ENCODE results near the gene SELPLG.
"Not testable (repeated sequence)": the region's sequence is repeated elsewhere in the genome, so short reads cannot be mapped to it uniquely, and the experiment has no call there.

Gene SELPLG

DNA sequence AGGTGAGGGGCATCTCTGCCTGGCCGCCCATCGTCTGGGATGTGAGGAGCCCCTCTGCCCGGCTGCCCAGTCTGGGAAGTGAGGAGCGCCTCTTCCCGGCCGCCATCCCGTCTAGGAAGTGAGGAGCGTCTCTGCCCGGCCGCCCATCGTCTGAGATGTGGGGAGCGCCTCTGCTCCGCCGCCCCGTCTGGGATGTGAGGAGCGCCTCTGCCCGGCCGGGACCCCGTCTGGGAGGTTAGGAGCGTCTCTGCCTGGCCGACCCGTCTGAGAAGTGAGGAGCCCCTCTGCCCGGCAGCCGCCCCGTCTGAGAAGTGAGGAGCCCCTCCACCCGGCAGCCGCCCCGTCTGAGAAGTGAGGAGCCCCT is 22.1 kb upstream of the SELPLG start:
- DNase-seq = not testable (repeated sequence)

DNA sequence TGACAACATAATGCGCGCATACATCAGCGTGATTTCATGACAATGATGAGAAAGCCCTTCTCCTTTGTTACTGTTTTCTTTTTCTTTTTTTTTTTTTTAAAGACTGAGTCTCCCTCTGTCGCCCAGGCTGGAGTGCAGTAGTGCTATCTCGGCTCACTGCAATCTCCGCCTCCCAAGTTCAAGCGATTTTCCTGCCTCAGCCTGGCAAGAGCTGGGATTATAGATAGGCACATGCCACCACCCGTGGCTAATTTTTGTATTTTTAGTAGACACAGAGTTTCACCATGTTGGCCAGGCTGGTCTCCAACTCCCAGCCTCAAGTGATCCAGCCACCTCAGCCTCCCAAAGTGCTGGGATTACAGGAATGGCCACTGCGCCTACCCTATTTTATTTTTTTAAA is 20.9 kb upstream of the SELPLG start:
- not testable (repeated sequence) for DNase-seq

- DNase-seq = no peak
Observed at GRCh38 chr12:108653922-108654321, 20.2 kb upstream of the SELPLG start.

DNA sequence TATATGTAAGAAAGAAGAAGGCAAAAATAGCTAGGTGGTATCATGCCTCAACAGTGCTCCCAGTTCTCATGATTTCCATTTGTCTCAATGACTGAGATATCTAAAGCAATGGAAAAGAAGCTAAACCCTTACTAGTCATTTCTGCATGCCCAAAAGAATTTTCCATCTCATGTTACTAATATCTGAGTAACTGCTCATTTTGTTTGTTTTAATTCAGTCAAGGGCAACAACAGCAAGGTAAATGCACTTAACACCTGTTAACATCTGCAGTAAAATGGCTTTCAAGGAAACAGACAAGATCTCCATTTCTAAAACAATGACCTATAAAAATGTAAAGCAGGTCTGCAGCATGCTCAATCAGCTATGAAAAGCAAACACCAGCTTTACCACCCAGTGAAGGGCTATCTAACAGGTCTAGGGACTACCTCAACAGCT is 19.4 kb upstream of the SELPLG start:
- no peak for DNase-seq

DNA sequence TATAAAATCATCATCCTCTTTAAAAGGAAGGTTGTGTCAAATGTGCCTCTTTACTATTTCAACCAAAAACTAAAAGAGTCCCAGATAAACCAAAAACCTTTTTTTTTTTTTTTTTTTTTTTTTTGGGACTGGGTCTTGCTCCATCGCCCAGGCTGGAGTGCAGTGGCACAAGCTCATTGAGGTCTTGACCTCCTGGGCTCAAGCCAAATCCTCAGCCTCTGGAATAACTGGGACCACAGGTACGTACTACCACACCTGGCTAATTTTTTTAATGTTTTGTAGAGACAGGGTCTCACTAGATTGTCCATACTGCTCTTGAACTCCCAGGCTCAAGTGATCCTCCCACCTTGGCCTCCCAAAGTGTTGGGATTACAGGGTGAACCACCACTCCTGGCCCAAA is 16.4 kb upstream of the SELPLG start:
- DNase-seq = no peak

- DNase-seq = no peak
Observed at GRCh38 chr12:108649669-108650068, 16.0 kb upstream of the SELPLG start.

- no peak for DNase-seq
Observed at GRCh38 chr12:108649126-108649525, 15.4 kb upstream of the SELPLG start.

DNA sequence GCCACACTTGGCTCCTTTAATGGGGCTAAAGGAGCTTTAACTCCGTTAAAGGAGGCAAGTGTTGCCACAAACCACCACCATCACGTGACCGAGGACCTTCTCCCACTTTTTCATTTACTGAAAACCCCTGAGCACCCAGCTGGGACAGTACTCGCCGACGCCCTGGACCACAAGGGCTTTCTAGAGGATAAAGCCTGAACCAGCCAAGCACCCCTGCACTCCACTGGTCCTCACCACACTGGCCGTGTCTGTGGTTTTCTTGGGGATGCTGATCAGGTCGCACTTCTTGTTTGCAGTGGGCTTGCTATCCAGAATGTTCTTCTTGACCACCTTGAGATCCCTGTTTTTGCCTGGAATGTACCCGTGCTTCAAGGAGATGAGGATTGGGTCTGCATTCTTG is 14.7 kb upstream of the SELPLG start:
- no peak for DNase-seq

DNA sequence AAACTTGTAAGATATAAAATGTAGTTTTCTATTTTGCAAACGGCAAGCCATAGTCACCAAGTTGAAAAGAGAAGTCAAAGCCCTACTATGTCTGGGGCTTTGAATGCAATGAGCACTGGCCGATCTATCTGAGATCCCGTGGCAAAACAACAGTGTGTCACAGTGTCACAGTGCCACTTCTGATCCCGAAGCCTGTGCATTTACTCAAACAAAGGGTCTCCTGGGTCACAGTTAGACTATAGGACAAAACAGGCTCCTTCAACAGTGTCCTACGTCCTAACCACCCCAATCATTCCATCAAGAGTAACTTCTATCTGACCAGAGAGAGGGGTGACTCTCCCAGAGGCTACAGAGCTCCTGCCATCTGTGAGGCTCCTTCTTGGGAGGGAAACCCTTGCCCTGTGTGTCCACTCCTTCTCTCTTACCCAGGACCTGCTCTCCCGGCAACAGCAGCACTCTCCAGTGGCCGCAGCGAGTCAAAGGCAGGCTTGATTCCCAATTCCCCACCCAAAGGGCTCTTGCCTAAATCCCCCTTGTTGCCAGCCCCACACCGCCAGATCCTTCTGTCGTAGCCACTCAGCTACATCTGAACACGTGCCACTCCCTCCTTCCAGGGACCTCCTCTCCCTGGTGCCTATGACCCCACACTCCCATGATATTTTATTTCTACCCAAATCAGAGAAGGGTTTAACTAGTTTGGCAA is 14.0 kb upstream of the SELPLG start:
- DNase-seq = no peak

- no peak for DNase-seq
Observed at GRCh38 chr12:108646600-108647579, 13.2 kb upstream of the SELPLG start.

DNA sequence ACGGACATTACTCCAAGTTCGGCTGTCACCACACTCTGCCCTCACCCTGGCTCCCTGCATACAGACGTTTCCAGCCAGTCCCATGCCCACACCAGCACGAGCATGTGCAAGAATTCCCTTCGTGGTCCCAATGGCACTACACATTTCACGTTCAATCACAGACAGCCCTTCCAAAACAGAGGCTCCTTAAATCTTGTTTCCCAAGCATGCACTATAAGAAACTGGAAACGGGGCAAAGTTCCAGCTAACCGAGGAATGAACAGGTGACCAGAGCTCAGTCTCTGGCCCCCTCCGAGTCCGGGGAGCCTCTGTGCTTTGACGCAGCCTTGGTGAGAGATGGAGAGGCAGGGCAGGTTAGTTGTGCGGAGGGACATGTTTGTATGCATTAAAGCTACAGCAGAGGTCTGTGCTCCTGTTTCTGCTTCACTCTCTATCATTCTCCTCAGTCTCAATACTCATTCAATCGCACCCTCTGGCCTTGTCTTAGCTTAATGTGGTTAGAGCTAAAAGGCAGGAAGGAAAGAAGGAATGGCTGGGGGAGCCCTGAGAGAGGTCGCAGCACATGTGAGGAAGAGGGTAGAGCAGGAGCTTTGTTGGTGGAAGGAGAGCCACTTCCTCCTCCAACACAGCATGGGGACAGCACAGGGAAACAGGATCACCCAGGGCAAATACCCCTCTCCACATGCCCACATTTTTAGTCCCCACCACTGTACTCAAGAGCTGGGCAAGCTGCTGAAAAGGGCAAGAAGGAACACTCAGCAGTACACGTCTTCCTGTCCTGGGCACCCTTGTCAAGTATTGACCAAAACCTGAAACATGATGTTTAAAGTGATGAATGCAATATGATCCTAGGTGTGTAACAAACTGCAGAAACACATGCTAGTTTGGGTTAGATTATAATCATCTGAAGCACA is 12.2 kb upstream of the SELPLG start:
- no peak for DNase-seq

DNA sequence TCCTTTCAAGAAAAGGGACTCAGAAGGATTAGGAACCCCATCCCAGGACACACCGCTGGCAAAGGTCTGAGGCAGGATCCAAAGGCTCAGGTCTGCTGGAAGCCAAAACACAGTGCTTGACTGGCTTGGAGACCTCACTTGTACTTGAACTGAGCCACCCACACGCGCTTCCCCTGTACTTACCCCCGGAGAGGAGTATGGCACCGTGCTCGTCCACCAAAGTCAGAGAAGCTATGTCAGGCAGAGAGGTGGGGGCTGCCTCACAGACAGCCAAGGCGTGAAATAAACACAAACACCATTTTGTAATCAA is 11.1 kb upstream of the SELPLG start:
- DNase-seq = no peak

DNA sequence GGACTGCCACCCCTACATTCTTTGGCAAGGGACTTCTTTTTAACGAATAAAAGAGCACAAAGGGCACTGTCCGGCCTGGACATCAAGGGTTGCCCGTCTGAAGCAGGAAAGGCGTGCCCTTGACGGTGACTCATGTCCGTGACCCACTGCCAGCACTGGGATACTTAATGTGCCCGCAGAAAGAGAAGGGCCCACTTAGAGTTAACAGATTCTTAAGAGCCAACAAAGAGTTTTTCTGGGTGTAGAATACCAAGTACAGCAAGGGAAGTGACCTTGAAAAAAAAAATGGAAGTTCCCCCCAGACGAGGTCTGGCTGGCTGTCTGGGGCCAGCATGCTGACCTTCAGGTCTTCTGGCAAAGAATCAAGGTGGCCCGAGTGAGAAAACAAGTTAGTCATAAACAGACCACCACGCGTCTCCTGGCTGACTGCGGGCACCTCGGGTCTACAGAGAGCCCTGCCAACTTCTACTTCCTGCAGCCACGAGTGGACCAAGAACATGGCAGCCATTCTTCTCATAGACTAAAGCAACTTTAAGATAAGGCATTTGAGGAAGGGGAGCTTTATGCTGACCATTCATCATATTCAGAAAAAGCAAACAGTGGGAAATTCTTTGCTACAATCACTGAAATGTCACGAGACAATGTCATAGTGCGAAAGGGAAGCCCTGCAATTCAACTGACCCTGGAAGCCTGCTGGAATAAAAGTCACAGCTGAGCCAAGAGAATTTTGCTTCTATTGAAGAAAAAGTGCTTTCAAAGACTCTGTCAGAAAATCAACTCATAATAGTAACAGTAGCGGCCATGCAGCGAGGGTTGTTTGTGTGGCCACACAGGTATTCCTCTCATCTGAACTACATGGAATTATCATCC is 10.5 kb upstream of the SELPLG start:
- no peak for DNase-seq

GRCh38 chr12:108642899-108643654 is 9.4 kb upstream of the SELPLG start:
- no peak for DNase-seq

DNA sequence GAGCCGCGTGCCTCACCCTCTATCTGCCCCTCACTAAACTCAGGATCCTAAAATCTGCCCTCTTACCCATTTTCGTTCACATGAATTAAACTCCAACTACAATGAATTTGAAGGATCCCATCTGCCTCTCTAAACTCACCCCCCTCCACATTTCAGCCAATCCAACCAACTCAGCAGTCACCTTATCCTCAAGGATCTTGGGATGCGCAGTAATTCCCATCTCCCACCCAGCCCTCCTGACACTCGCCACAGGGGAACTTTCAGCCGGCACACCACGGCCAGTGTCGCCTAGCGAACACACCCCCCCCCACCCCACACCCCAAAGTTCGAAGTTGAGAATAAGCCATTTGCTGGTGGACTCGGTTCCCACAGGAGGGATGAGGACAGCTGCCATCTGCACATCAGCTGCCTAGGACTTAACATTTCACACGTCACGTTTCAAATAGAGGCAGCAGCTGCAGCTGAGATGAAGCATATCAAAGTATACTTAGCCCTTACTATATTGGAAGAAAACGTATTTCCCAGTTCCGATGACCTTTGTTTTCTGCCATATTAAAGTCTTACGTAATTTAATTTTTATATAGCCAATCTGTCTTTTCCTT is 8.7 kb upstream of the SELPLG start:
- DNase-seq = no peak

GRCh38 chr12:108641446-108642268 is 8.0 kb upstream of the SELPLG start:
- DNase-seq = no peak

GRCh38 chr12:108640802-108641445 is 7.2 kb upstream of the SELPLG start:
- DNase-seq = no peak

GRCh38 chr12:108638997-108639822 is 5.5 kb upstream of the SELPLG start:
- DNase-seq = no peak
